Peyer's patch (tissue), 4 donors: ENCODE data around the gene C1orf105.

ENCODE experiments used
- CTCF ChIP-seq, 6 experiments: fragments of 450-650 bp in 4 of 6; fragments of 200-600 bp in 2 of 6; sonication (generic) in 1 of 6; IDR thresholded peaks; one replicate each; pipeline ENCODE4 v1.5.1; 2017 to 2019; ENCODE audit warnings: antibody characterized with exemption in 6 of 6, mild to moderate bottlenecking in 3 of 6, moderate library complexity in 1 of 6
- POLR2A ChIP-seq, 2 donors: fragments of 450-650 bp; IDR thresholded peaks; one replicate each; pipeline ENCODE4 v1.5.1; 2017; ENCODE audit warnings: antibody characterized with exemption in 2 of 2, mild to moderate bottlenecking in 2 of 2, moderate library complexity in 2 of 2

- TF ChIP-seq CTCF (IDR thresholded peaks at IDR 0.05), result no peak
- TF ChIP-seq POLR2A (IDR thresholded peaks at IDR 0.05), result no peak
Measured at GRCh38 chr1:172394811-172395210, 25.7 kb upstream of the C1orf105 start.
